Measurements from ENCODE around the gene NFATC2IP. TPM values are rescaled to one million over a fixed set of nuclear protein-coding genes. Genes with fewer than 3 reads are reported as not detected.

NFATC2IP gene
- total and polyA plus RNA-seq, 2 of the 13 experiments (the other 11 are each of a cell fraction or from before 2014, with no cell fraction given), result 32.1 to 48.5 TPM

- TF ChIP-seq ZBTB1 (CRISPR knock-in tag; IDR thresholded peaks at IDR 0.05; ENCODE audit: borderline replicate concordance), result no peak
- TF ChIP-seq THAP7 (CRISPR knock-in tag; IDR thresholded peaks at IDR 0.05), result no peak
- TF ChIP-seq MEF2D (CRISPR knock-in tag; IDR thresholded peaks at IDR 0.05), result peak; percentile 12; the same call in 1 of the 2 replicates
- TF ChIP-seq ZFP41 (CRISPR knock-in tag; IDR thresholded peaks at IDR 0.05; ENCODE audit: borderline replicate concordance), result no peak
- TF ChIP-seq, protein P1, sequence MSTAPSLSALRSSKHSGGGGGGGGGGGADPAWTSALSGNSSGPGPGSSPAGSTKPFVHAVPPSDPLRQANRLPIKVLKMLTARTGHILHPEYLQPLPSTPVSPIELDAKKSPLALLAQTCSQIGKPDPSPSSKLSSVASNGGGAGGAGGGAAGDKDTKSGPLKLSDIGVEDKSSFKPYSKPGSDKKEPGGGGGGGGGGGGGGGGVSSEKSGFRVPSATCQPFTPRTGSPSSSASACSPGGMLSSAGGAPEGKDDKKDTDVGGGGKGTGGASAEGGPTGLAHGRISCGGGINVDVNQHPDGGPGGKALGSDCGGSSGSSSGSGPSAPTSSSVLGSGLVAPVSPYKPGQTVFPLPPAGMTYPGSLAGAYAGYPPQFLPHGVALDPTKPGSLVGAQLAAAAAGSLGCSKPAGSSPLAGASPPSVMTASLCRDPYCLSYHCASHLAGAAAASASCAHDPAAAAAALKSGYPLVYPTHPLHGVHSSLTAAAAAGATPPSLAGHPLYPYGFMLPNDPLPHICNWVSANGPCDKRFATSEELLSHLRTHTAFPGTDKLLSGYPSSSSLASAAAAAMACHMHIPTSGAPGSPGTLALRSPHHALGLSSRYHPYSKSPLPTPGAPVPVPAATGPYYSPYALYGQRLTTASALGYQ (CRISPR knock-in tag; IDR thresholded peaks at IDR 0.05), result 0 out of 2 replicates have a peak, but pooled peaks have one; percentile 53
- no peak for TF ChIP-seq ZNF33A (CRISPR knock-in tag; IDR thresholded peaks at IDR 0.05; ENCODE audit: borderline replicate concordance)
- no peak for TF ChIP-seq RFX1 (IDR thresholded peaks at IDR 0.05)
- TF ChIP-seq, protein P2, sequence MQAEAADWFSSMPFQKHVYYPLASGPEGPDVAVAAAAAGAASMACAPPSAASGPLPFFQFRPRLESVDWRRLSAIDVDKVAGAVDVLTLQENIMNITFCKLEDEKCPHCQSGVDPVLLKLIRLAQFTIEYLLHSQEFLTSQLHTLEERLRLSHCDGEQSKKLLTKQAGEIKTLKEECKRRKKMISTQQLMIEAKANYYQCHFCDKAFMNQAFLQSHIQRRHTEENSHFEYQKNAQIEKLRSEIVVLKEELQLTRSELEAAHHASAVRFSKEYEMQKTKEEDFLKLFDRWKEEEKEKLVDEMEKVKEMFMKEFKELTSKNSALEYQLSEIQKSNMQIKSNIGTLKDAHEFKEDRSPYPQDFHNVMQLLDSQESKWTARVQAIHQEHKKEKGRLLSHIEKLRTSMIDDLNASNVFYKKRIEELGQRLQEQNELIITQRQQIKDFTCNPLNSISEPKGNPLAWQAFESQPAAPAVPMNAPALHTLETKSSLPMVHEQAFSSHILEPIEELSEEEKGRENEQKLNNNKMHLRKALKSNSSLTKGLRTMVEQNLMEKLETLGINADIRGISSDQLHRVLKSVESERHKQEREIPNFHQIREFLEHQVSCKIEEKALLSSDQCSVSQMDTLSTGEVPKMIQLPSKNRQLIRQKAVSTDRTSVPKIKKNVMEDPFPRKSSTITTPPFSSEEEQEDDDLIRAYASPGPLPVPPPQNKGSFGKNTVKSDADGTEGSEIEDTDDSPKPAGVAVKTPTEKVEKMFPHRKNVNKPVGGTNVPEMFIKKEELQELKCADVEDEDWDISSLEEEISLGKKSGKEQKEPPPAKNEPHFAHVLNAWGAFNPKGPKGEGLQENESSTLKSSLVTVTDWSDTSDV (CRISPR knock-in tag; IDR thresholded peaks at IDR 0.05), result no peak
- TF ChIP-seq ZSCAN22 (CRISPR knock-in tag; IDR thresholded peaks at IDR 0.05), result 0 out of 2 replicates have a peak, but pooled peaks have one; percentile 36
- TF ChIP-seq, protein P3, sequence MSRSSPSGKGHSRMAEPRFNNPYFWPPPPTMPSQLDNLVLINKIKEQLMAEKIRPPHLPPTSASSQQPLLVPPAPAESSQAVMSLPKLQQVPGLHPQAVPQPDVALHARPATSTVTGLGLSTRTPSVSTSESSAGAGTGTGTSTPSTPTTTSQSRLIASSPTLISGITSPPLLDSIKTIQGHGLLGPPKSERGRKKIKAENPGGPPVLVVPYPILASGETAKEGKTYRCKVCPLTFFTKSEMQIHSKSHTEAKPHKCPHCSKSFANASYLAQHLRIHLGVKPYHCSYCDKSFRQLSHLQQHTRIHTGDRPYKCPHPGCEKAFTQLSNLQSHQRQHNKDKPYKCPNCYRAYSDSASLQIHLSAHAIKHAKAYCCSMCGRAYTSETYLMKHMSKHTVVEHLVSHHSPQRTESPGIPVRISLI (CRISPR knock-in tag; IDR thresholded peaks at IDR 0.05; ENCODE audit: borderline replicate concordance), result 0 out of 2 replicates have a peak, but pooled peaks have one; percentile 11
- peak; percentile 88 for TF ChIP-seq GABPB1 (CRISPR knock-in tag; IDR thresholded peaks at IDR 0.05)
- peak; percentile 64 for TF ChIP-seq KAT8 (CRISPR knock-in tag; IDR thresholded peaks at IDR 0.05)
- TF ChIP-seq CTCF (CRISPR knock-in tag; IDR thresholded peaks at IDR 0.05), result no peak
- TF ChIP-seq TMF1 (CRISPR knock-in tag; IDR thresholded peaks at IDR 0.05; ENCODE audit: low read depth), result peak; percentile 67; the same call in 1 of the 2 replicates
- no peak for TF ChIP-seq RAD51 (IDR thresholded peaks at IDR 0.05; ENCODE audit: borderline replicate concordance)
- TF ChIP-seq ZNF597 (CRISPR knock-in tag; IDR thresholded peaks at IDR 0.05), result no peak
These were observed 25.9 kb upstream of the NFATC2IP start, which contains the start of gene RABEP2 (continued) for GRCh38 chr16:28924762-28925385.

All from HepG2 (cell line).